WTC11 (cell line): ENCODE data around the gene DCLK2. TPM values are rescaled to one million over a fixed set of nuclear protein-coding genes. Genes with fewer than 3 reads are reported as not detected.

Source experiments
- ATAC-seq: fragments of 200-7000 bp; cut with Tn5 transposase; 2 replicates; pipeline ENCODE4 v1.10.0; 2021; ENCODE audit warnings: mild to moderate bottlenecking, moderate library complexity
- CTCF ChIA-PET: fragments of 300-600 bp; sonication (Branson Sonifier 250); formaldehyde crosslinking; loops from one replicate; lab custom pipeline; 2021; ENCODE audit warnings: antibody characterized with exemption; lab: Charles Lee
- POLR2A ChIA-PET: fragments of 350-600 bp; sonication (Branson Sonifier 250); formaldehyde crosslinking; loops from one replicate; lab custom pipeline; 2021; ENCODE audit warnings: antibody characterized with exemption; lab: Charles Lee
- DNase-seq: peaks from one replicate; pipeline ENCODE4 v3.0.0; 2021; ENCODE audit warnings: low spot score
- H3K27ac Mint-ChIP-seq: 2 replicates; pipeline ENCODE4 v1.8.0; 2021; ENCODE audit warnings: mixed read lengths
- H3K27me3 Mint-ChIP-seq: 2 replicates; pipeline ENCODE4 v1.8.0; 2021; ENCODE audit warnings: low read depth, mild to moderate bottlenecking, moderate library complexity, mixed read lengths
- H3K36me3 Mint-ChIP-seq: 2 replicates; pipeline ENCODE4 v1.8.0; 2021; ENCODE audit warnings: mixed read lengths
- H3K4me1 Mint-ChIP-seq: 2 replicates; pipeline ENCODE4 v1.8.0; 2022; ENCODE audit warnings: mixed read lengths
- H3K4me3 Mint-ChIP-seq: 2 replicates; pipeline ENCODE4 v1.8.0; 2021; ENCODE audit warnings: mild to moderate bottlenecking, moderate library complexity, mixed read lengths
- H3K9me3 Mint-ChIP-seq: 2 replicates; pipeline ENCODE4 v1.8.0; 2021; ENCODE audit warnings: mixed read lengths
- ATF1 ChIP-seq: sonication (generic); formaldehyde crosslinking; IDR thresholded peaks from 2 replicates; pipeline ENCODE4 v1.8.1; 2023; ENCODE audit warnings: mild to moderate bottlenecking, moderate library complexity, missing genetic modification reagents
- CREM ChIP-seq: sonication (generic); formaldehyde crosslinking; IDR thresholded peaks from 2 replicates; pipeline ENCODE4 v1.8.1; 2022; ENCODE audit warnings: mild to moderate bottlenecking, missing genetic modification reagents, moderate library complexity
- ESRRA ChIP-seq: sonication (generic); formaldehyde crosslinking; IDR thresholded peaks from 2 replicates; pipeline ENCODE4 v1.8.1; 2022; ENCODE audit warnings: mild to moderate bottlenecking, missing genetic modification reagents, borderline replicate concordance
- FOXJ3 ChIP-seq: sonication (generic); formaldehyde crosslinking; IDR thresholded peaks from 2 replicates; pipeline ENCODE4 v1.9.0; 2021; ENCODE audit warnings: missing genetic modification reagents, mild to moderate bottlenecking, borderline replicate concordance
- FOXK1 ChIP-seq: sonication (generic); formaldehyde crosslinking; IDR thresholded peaks from 2 replicates; pipeline ENCODE4 v1.8.0; 2022; ENCODE audit warnings: mild to moderate bottlenecking, moderate library complexity, missing genetic modification reagents
- GABPB1 ChIP-seq: sonication (generic); formaldehyde crosslinking; IDR thresholded peaks from 2 replicates; pipeline ENCODE4 v1.8.1; 2023; ENCODE audit warnings: mild to moderate bottlenecking, missing genetic modification reagents
- GRHL2 ChIP-seq: fragments of 250-450 bp; sonication (Bioruptor Pico); IDR thresholded peaks from 2 replicates; pipeline ENCODE4 v1.8.0; 2022; ENCODE audit warnings: mild to moderate bottlenecking, moderate library complexity; ENCODE audit not compliant: insufficient replicate concordance, severe bottlenecking
- GTF2I ChIP-seq: fragments of 250-450 bp; sonication (Bioruptor Pico); conservative IDR thresholded peaks from 2 replicates; pipeline ENCODE4 v1.4.0; 2021; ENCODE audit warnings: mild to moderate bottlenecking
- JAZF1 ChIP-seq: fragments of 250-450 bp; sonication (Bioruptor Pico); IDR thresholded peaks from 2 replicates; pipeline ENCODE4 v1.9.0; 2021; ENCODE audit warnings: moderate library complexity, mild to moderate bottlenecking, inconsistent platforms
- MAX ChIP-seq: sonication (generic); formaldehyde crosslinking; IDR thresholded peaks from 2 replicates; pipeline ENCODE4 v1.8.0; 2022; ENCODE audit warnings: mild to moderate bottlenecking, missing genetic modification reagents
- MLX ChIP-seq: sonication (generic); formaldehyde crosslinking; IDR thresholded peaks from 2 replicates; pipeline ENCODE4 v1.8.1; 2023; ENCODE audit warnings: mild to moderate bottlenecking, missing genetic modification reagents, moderate library complexity
- MYBL2 ChIP-seq: sonication (generic); formaldehyde crosslinking; IDR thresholded peaks from 2 replicates; pipeline ENCODE4 v1.8.1; 2023; ENCODE audit warnings: mild to moderate bottlenecking, moderate library complexity, missing genetic modification reagents
- NFYB ChIP-seq: sonication (generic); formaldehyde crosslinking; conservative IDR thresholded peaks from 2 replicates; pipeline ENCODE4 v1.8.0; 2022; ENCODE audit warnings: low read depth, missing genetic modification reagents
- NR2C2 ChIP-seq: sonication (generic); formaldehyde crosslinking; IDR thresholded peaks from 2 replicates; pipeline ENCODE4 v1.8.0; 2022; ENCODE audit warnings: mild to moderate bottlenecking, missing genetic modification reagents
- PRDM15 ChIP-seq: sonication (generic); formaldehyde crosslinking; IDR thresholded peaks from 2 replicates; pipeline ENCODE4 v1.8.0; 2022; ENCODE audit warnings: missing genetic modification reagents
- PRRX2 ChIP-seq: fragments of 250-450 bp; sonication (Bioruptor Pico); IDR thresholded peaks from 2 replicates; pipeline ENCODE4 v1.8.0; 2021; ENCODE audit warnings: mild to moderate bottlenecking
- ZNF232 ChIP-seq: sonication (generic); formaldehyde crosslinking; IDR thresholded peaks from 2 replicates; pipeline ENCODE4 v1.8.0; 2022; ENCODE audit warnings: mild to moderate bottlenecking, missing genetic modification reagents
- ZNF396 ChIP-seq: fragments of 250-450 bp; sonication (Bioruptor Pico); IDR thresholded peaks from 2 replicates; pipeline ENCODE4 v1.8.0; 2021; ENCODE audit warnings: mild to moderate bottlenecking, moderate library complexity, borderline replicate concordance
- ZSCAN18 ChIP-seq: fragments of 250-450 bp; sonication (Bioruptor Pico); IDR thresholded peaks from 2 replicates; pipeline ENCODE4 v2.1.2; 2022; ENCODE audit warnings: mild to moderate bottlenecking, moderate library complexity
- total RNA-seq: library from RNA; stranded (reverse); gene quantifications from 3 replicates; pipeline ENCODE4 v1.2.3, GENCODE V29; 2021
- TF ChIP-seq, protein P1 (sequence below): fragments of 250-450 bp; sonication (Bioruptor Pico); IDR thresholded peaks from 2 replicates; pipeline ENCODE4 v1.9.0; 2021; ENCODE audit warnings: mild to moderate bottlenecking

The DCLK2 gene
- total RNA-seq, 1 experiment from 2014 or later: 0.17 TPM

- DNase-seq: no peak
- CTCF ChIA-PET: interaction anchor here (0.7 kb wide), 1 partner anchor 54 kb away, joined by 4 read pairs; no protein-coding TSS in a partner anchor
Observed at GRCh38 chr4:150178161-150178560, 99.9 kb downstream of the DCLK2 start.

More at GRCh38 chr4:150178161-150178560, 99.9 kb downstream of the DCLK2 start:
- Mint-ChIP-seq H3K4me1 (no peaks in the 10 kb centered on the region), H3K27me3 (no peaks in the 10 kb centered on the region; the same call in 1 of the 2 replicates), H3K36me3 (no peaks in the 10 kb centered on the region), H3K27ac (no peak overlapping the region), H3K9me3 (no peaks in the 10 kb centered on the region), H3K4me3 (no peak overlapping the region)
- POLR2A ChIA-PET: no interaction called here
- ATAC-seq: no peak
- TF ChIP-seq NFYB (CRISPR knock-in tag): no peak
- no peak for TF ChIP-seq ESRRA (CRISPR knock-in tag)
- no peak for TF ChIP-seq ZNF396 (CRISPR knock-in tag)
- TF ChIP-seq ZSCAN18: no peak
- no peak for TF ChIP-seq PRRX2 (CRISPR knock-in tag)
- TF ChIP-seq GRHL2: no peak
- TF ChIP-seq GTF2I: no peak
- no peak for TF ChIP-seq MLX (CRISPR knock-in tag)
- TF ChIP-seq, protein P1, sequence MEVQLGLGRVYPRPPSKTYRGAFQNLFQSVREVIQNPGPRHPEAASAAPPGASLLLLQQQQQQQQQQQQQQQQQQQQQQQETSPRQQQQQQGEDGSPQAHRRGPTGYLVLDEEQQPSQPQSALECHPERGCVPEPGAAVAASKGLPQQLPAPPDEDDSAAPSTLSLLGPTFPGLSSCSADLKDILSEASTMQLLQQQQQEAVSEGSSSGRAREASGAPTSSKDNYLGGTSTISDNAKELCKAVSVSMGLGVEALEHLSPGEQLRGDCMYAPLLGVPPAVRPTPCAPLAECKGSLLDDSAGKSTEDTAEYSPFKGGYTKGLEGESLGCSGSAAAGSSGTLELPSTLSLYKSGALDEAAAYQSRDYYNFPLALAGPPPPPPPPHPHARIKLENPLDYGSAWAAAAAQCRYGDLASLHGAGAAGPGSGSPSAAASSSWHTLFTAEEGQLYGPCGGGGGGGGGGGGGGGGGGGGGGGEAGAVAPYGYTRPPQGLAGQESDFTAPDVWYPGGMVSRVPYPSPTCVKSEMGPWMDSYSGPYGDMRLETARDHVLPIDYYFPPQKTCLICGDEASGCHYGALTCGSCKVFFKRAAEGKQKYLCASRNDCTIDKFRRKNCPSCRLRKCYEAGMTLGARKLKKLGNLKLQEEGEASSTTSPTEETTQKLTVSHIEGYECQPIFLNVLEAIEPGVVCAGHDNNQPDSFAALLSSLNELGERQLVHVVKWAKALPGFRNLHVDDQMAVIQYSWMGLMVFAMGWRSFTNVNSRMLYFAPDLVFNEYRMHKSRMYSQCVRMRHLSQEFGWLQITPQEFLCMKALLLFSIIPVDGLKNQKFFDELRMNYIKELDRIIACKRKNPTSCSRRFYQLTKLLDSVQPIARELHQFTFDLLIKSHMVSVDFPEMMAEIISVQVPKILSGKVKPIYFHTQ: no peak
- no peak for TF ChIP-seq CREM (CRISPR knock-in tag)
- no peak for TF ChIP-seq FOXK1
- no peak for TF ChIP-seq ATF1 (CRISPR knock-in tag)
- TF ChIP-seq JAZF1 (CRISPR knock-in tag): no peak
- TF ChIP-seq PRDM15 (CRISPR knock-in tag): no peak
- no peak for TF ChIP-seq GABPB1 (CRISPR knock-in tag)
- no peak for TF ChIP-seq FOXJ3 (CRISPR knock-in tag)
- no peak for TF ChIP-seq NR2C2 (CRISPR knock-in tag)
- no peak for TF ChIP-seq MAX (CRISPR knock-in tag)
- no peak for TF ChIP-seq MYBL2
- no peak for TF ChIP-seq ZNF232 (CRISPR knock-in tag)
- TF ChIP-seq, all 79 proteins: peak for 0
